Muscle layer of duodenum (tissue), 2 donors: ENCODE data around the gene PHTF2.

ENCODE experiments used
- H3K27ac ChIP-seq: one replicate; pipeline ENCODE4 v1.7.0; 2013; ENCODE audit warnings: mild to moderate bottlenecking, low read length
- H3K27me3 ChIP-seq: one replicate; pipeline ENCODE4 v1.7.0; 2013; ENCODE audit warnings: low read depth, mild to moderate bottlenecking, control low read depth, low read length
- H3K36me3 ChIP-seq, 2 donors: one replicate each; pipeline ENCODE4 v1.7.0; 2013; ENCODE audit warnings: low read length in 2 of 2, control low read depth in 1 of 2, mild to moderate bottlenecking in 1 of 2; ENCODE audit not compliant: insufficient read depth in 2 of 2, control insufficient read depth in 1 of 2
- H3K4me1 ChIP-seq, 2 donors: one replicate each; pipeline ENCODE4 v1.7.0; 2013; ENCODE audit warnings: low read length in 2 of 2, mild to moderate bottlenecking in 2 of 2, control low read depth in 1 of 2, moderate library complexity in 1 of 2; ENCODE audit not compliant: insufficient read depth in 2 of 2, control insufficient read depth in 1 of 2
- H3K4me3 ChIP-seq, 2 donors: one replicate each; pipeline ENCODE4 v1.7.0; 2013; ENCODE audit warnings: low read length in 2 of 2, low read depth in 1 of 2, mild to moderate bottlenecking in 1 of 2
- H3K9me3 ChIP-seq, 2 donors: one replicate each; pipeline ENCODE4 v1.7.0; 2013; ENCODE audit warnings: low read length in 2 of 2, control low read depth in 1 of 2, mild to moderate bottlenecking in 1 of 2; ENCODE audit not compliant: control insufficient read depth in 1 of 2
- donor health status: healthy.

PHTF2 gene

DNA sequence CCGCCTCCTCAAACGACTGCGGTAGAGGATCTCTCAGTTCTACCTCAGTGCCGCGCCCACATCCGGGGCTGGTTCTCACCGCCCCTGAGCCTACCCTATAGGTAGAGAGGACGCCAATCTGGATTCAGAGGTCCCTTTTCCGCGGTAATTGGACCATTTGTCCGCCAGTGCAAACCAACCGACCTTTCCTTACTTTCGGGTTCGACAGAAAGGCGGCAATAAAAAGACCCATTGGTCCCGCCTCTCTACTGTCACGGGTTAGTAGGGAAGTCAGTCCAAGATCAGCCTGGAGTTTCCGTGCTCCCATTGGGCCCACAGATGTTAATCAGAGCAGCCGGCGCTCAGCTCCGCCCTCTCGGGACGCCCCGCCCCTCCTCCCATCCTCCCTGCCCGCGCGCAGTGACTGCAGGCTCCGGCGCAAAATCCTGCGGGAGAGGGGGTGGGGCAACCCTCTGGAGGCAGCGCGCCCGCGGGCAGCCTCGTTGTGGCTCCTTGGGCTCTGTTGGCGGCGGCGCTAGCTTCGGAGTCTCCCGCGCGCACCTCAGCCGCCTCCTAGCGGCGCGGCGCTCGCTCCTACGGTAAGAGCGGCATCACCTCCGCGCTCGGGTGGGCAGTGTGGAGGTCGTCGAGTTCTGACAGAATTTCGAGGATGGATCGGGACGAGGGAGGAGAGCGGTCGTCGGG is at the start of gene PHTF2, which contains the start of gene TMEM60:
Gene PHTF2, plus strand, starts transcription at position 380 of the 684 bp plus-strand sequence.
Gene TMEM60, minus strand, starts transcription at position 41 of the 684 bp plus-strand sequence. CDS start 4,061 bp downstream, outside the sequence.
- no peaks in the 10 kb centered on the region for H3K27me3 ChIP-seq
- peaks cover 4 to 6% of the 10 kb centered on the region in 2 donors for H3K36me3 ChIP-seq
- peak within 1 kb of the TSS; percentile 88 for H3K27ac ChIP-seq
- H3K4me3 ChIP-seq, result peak within 1 kb of the TSS; percentile 83 to 93
- H3K4me1 ChIP-seq, result peaks cover 14 to 23% of the 10 kb centered on the region in 2 donors
- no peaks in the 10 kb centered on the region for H3K9me3 ChIP-seq

DNA sequence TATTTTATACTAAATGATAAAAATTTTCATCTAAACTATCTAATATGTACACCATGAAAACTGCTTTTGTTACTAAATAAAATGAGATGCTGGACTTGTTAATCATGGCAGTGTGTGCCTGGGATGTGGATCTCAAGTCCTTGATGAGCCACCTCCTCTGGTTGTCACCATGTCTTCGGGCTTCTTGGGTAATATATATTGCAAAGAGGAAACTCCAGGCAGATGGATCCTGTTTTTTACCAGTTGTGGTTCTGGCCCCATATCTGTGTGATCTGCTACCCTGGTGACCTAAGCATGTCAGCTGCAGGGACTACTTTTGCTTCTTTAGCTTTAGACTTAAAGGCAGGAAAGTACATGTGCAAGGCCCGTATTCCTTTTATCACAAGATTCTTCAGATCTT is 46.6 kb upstream of the PHTF2 start:
- Histone ChIP-seq H3K4me1 (no peaks in the 10 kb centered on the region), H3K9me3 (no peaks in the 10 kb centered on the region), H3K27me3 (no peaks in the 10 kb centered on the region), H3K27ac (no peak overlapping the region), H3K36me3 (peaks cover 3 to 5% of the 10 kb centered on the region in 2 donors), H3K4me3 (no peak overlapping the region)

DNA sequence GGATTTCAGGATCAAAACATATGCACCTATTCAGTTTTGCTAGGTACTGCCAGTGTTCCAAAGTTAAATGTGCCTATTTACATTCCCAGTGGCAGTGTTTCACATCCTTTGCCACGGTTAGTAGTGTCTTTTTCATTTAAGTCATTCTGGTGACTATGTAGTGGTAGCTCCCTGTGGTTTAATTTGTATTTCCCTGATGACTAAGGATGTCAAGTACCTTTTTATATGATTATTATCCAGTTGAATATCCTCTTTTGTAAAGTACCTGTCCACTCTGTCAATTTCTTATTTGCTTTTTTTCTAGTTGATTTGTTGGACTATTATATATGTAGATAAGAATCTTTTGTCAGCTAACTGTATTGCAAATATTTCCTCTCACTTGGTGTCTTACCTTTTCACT is 45.4 kb upstream of the PHTF2 start:
- Histone ChIP-seq H3K4me1 (peaks cover 0 to 6% of the 10 kb centered on the region in 2 donors), H3K27ac (no peak overlapping the region), H3K4me3 (no peak overlapping the region), H3K27me3 (no peaks in the 10 kb centered on the region), H3K36me3 (peaks cover 3 to 5% of the 10 kb centered on the region in 2 donors), H3K9me3 (no peaks in the 10 kb centered on the region)

DNA sequence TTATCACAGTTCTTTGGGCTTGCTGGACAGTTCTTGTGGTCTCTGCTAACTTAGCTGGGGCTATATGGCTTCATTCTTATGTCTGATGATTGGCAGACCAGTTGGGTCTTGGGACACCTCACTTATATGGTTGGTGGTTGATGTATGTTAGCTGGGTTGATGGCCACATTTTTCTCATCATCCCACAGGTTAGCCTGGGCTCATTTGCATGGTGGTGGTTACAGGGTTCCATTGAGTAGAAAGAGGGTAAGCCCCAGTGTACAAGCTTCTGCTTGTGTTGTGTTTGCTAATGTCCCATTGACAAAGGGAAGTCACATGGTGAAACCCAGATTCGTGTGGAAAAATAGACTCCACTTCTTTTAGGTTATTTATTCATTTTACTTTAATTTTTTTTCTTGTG is 41.0 kb upstream of the PHTF2 start:
- Histone ChIP-seq H3K27me3 (no peaks in the 10 kb centered on the region), H3K36me3 (no peaks in the 10 kb centered on the region), H3K4me1 (peaks cover 0 to 17% of the 10 kb centered on the region in 2 donors), H3K9me3 (no peaks in the 10 kb centered on the region), H3K4me3 (no peak overlapping the region), H3K27ac (no peak overlapping the region)

DNA sequence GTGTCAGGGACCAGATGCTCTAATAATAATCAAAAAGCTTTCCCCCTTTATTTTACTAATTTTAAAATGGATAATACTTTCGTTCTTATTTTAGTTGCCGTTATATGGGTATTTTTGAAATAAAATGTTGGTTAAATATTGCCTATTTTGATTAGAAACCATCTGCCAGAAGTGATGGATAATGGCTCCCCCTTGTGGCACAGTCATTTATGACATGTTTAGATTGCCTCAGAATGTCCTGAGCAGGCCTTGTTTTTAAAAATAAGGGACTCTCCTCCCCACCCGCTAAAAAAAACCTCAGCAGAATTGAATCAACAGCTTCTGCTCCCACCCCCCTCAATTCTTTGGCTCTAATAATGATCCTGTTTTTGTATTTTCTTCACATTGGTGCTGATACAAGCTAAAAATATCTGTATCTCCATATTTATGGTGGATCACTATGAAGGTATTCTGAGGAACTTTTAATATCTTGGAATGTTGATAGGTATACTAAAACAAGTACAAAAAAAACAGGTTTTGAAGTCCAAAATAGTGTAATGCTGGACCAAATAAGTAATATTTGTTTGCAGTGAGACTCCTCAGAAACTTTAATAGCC is 39.2 kb upstream of the PHTF2 start:
- no peaks in the 10 kb centered on the region for H3K9me3 ChIP-seq
- no peak overlapping the region for H3K27ac ChIP-seq
- no peaks in the 10 kb centered on the region for H3K27me3 ChIP-seq
- H3K4me3 ChIP-seq, result no peak overlapping the region
- H3K36me3 ChIP-seq, result no peaks in the 10 kb centered on the region
- peaks cover 0 to 22% of the 10 kb centered on the region in 2 donors for H3K4me1 ChIP-seq

DNA sequence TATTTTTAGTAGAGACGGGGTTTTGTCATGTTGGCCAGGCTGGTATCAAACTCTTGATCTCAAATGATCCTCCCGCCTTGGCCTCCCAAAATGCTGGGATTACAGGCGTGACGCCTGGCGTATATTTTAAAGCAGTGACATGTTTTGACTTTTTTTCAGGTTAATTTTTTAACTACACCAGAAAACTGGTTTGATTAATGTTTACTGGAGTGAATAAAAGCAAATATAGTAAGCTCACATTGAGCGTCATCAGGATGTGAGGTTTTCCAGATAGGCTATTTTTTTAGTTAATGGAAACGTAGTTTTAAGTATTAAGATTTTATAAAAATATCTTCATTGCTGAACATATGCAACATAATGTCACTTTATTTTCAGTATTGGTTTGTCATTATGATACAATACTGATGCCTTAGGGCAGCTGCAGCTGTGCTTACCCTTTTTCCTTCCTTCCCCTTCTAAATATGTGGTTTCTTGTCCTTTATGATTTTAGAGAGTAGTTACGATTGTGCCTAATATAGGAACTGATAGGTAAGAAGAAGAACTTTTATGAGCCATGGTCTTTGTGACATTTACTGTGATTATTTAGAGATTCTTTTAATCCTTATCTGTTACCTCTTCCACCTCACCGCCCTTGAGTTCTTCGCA is 37.6 kb upstream of the PHTF2 start:
- Histone ChIP-seq H3K27me3 (no peaks in the 10 kb centered on the region), H3K4me1 (peaks cover 0 to 28% of the 10 kb centered on the region in 2 donors), H3K9me3 (no peaks in the 10 kb centered on the region), H3K4me3 (no peak overlapping the region), H3K36me3 (no peaks in the 10 kb centered on the region), H3K27ac (no peak overlapping the region)

DNA sequence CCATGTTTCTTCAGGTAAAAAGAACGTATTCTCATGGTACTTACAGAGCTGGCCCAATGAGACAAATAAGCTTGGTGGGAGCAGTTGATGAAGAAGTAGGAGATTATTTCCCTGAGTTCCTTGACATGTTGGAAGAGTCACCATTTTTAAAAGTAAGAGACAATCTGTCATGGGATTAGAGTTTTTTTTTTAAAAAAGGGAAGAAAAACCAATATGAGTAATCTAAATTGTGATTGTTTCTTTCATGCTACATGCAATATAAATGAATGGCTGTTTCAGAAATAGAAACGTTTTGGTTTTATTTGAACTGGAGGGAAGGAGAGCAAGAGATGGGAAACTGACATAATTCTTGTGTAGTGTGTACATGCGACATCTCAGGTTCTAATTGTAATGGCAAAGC is 33.1 kb upstream of the PHTF2 start:
- Histone ChIP-seq H3K27ac (no peak overlapping the region), H3K9me3 (no peaks in the 10 kb centered on the region), H3K4me1 (peaks cover 0 to 19% of the 10 kb centered on the region in 2 donors), H3K27me3 (no peaks in the 10 kb centered on the region), H3K36me3 (peaks cover 0 to 4% of the 10 kb centered on the region in 2 donors), H3K4me3 (no peak overlapping the region)

DNA sequence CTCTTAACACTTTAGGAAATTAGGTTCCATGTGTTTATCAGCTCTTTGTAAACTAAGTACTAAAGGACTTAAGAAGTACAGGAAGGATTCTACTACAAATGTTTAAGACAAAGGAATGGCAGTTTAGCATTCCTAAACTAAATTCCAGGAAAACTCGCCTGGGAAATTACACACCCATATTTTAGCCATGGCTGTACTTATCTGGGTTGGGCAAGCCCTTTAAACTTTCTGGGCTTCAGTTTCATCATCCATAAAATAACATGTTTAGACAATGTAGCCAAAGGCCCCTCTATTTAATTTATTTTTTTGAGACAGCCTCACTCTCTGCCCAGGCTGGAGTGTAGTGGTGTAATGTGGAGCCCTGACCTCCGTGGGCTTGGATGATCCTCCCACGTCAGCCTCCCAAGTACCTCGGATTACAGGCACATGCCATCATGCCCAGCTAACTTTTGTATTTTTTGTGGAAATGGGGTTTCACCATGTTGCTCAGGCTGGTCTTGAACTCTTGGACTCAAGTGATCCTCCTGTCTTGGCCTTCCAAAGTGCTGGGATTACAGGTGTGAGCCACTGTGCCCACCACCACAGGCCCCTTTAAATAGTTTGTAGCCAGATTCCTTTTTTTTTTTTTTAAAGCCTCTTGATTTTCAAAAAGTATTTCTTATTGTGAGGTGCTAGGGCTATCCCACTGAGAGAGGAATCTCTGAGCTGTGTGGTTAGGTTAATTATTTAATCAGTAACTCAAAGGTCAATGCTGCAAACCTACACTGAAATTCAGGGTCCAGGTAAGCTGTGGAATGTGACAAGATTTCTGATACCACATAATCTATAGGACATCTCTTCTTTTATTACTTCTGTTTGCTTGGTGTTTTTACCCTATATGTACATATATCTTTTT is 32.4 kb upstream of the PHTF2 start:
- no peaks in the 10 kb centered on the region for H3K9me3 ChIP-seq
- no peak overlapping the region for H3K27ac ChIP-seq
- H3K4me1 ChIP-seq, result peaks cover 0 to 17% of the 10 kb centered on the region in 2 donors
- H3K4me3 ChIP-seq, result no peak overlapping the region
- H3K27me3 ChIP-seq, result no peaks in the 10 kb centered on the region
- peaks cover 0 to 4% of the 10 kb centered on the region in 2 donors for H3K36me3 ChIP-seq

DNA sequence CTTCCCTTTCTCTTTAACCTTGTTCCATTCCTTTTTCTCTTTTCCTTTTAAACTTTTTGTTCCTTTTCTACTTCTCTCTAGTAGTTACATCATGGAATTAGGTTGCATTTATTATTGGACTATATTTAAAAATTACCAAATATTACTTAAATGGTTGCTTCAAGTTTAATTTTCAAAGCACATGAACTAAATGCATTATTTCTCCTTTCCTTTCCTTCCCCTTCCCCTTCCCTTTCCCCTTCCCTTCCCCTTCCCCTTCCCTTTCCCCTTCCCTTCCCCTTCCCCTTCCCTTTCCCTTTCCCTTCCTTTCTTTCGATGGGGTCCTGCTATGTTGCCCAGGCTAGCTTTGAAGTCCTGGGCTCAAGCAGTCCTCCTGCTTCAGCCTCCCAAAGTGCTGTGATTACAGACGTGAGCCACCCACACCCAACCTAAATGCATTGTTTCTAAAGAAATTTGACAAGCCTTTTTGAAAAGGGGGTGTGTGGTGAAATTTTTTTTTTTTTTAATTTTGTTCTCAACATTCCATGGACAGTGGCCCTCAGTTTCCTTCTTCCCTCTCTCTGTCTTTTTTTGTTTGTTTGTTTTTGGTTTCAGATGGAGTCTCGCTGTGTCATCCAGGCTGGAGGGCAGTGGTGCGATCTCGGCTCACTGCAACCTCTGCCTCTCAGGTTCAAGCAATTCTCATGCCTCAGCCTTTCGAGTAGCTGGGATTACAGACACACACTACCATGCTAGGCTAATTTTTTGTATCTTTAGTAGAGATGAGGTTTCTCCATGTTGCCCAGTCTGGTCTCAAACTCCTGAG is 31.6 kb upstream of the PHTF2 start:
- no peak overlapping the region for H3K4me3 ChIP-seq
- no peaks in the 10 kb centered on the region for H3K9me3 ChIP-seq
- peaks cover 0 to 4% of the 10 kb centered on the region in 2 donors for H3K36me3 ChIP-seq
- H3K4me1 ChIP-seq, result peaks cover 0 to 14% of the 10 kb centered on the region in 2 donors
- H3K27me3 ChIP-seq, result no peaks in the 10 kb centered on the region
- no peak overlapping the region for H3K27ac ChIP-seq

DNA sequence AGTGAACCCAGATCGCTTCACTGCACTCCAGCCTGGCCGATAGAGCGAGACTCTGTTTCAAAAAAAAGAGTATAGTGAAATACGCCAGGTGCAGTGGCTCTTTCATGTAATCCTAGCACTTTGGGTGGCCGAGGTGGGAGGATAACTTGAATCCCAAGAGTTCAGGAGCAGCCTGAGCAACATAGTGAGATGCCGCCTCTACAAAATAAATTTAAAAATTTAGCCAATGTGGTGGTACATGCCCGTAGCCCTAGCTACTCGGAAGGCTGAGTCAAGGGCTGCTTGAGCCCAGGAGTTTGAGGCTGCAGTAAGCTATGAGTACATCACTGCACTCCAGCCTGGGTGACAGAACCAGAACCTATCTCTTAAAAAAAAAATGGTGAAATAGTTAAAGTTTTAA is 28.3 kb upstream of the PHTF2 start:
- Histone ChIP-seq H3K27me3 (no peaks in the 10 kb centered on the region), H3K9me3 (no peaks in the 10 kb centered on the region), H3K36me3 (peaks cover 0 to 21% of the 10 kb centered on the region in 2 donors), H3K4me3 (no peak overlapping the region), H3K27ac (no peak overlapping the region), H3K4me1 (peaks cover 0 to 7% of the 10 kb centered on the region in 2 donors)
